ENCODE data around the gene EEF2K. TPM values are rescaled to one million over a fixed set of nuclear protein-coding genes. Genes with fewer than 3 reads are reported as not detected.

EEF2K gene
- total and polyA plus RNA-seq, 2 of the 13 experiments (the other 11 are each of a cell fraction or from before 2014, with no cell fraction given): 22.0 to 23.8 TPM

DNA sequence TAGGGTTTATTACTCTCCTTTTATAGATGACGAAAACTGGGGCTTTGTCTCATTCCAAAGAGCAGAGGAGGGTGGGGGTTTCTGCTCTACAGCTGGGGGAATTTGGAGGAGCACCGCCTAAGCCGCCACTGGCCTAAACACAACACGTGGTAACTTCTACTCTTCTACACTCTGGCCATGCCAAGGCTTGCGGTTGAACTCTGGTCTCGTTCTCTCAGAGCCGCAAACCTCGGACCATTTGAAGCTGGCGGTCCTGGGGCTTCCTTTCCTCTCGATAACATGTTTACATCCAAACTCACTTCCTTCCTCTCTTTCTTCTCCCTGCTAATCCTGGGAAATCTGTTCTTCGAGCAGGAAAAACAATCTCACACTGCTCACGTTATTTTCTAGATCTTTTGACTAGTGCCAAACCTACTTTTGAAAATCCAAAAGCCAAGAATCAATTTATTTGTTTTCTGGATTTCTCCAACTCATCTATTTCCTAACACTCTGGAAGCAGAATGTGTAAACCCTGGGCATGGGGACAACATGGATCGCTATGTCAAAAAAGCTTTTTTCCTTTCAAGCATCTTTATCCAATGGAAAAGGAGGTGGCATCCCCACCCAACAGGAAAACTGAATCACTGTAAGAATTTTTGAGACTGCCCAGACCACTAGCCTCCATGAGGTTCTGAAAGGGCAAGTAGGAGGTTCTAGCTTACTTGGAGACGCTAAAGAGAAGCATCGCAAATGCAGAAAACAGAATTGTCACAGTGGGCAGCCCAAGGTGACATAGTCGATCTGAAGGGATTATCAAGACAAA is 13.6 kb upstream of the EEF2K start (continued):
- TF ChIP-seq ZNF772 (CRISPR knock-in tag; IDR thresholded peaks at IDR 0.05) (peak; percentile 84; the same call in 1 of the 2 replicates), ZSCAN22 (CRISPR knock-in tag; IDR thresholded peaks at IDR 0.05) (no peak), DNMT1 (CRISPR knock-in tag; IDR thresholded peaks at IDR 0.05) (no peak), KDM6A (CRISPR knock-in tag; IDR thresholded peaks at IDR 0.05; ENCODE audit: low read depth) (peak; percentile 85), RAD21 (CRISPR knock-in tag; IDR thresholded peaks at IDR 0.05) (no peak), ZSCAN29 (CRISPR knock-in tag; conservative IDR thresholded peaks at IDR 0.05) (peak; percentile 77), HDAC2 (CRISPR knock-in tag; IDR thresholded peaks at IDR 0.05) (peak; percentile 95), KLF16 (CRISPR knock-in tag; IDR thresholded peaks at IDR 0.05) (peak in 1 of 2 experiments; percentile 96; a peak in 2 of 4 replicates), RELA (CRISPR knock-in tag; IDR thresholded peaks at IDR 0.05) (no peak), ZMYM2 (CRISPR knock-in tag; IDR thresholded peaks at IDR 0.05) (peak; percentile 45; the same call in 1 of the 2 replicates), HNRNPUL1 (IDR thresholded peaks at IDR 0.05; ENCODE audit: low read depth, low read length) (no peak)
- TF ChIP-seq, protein P1, sequence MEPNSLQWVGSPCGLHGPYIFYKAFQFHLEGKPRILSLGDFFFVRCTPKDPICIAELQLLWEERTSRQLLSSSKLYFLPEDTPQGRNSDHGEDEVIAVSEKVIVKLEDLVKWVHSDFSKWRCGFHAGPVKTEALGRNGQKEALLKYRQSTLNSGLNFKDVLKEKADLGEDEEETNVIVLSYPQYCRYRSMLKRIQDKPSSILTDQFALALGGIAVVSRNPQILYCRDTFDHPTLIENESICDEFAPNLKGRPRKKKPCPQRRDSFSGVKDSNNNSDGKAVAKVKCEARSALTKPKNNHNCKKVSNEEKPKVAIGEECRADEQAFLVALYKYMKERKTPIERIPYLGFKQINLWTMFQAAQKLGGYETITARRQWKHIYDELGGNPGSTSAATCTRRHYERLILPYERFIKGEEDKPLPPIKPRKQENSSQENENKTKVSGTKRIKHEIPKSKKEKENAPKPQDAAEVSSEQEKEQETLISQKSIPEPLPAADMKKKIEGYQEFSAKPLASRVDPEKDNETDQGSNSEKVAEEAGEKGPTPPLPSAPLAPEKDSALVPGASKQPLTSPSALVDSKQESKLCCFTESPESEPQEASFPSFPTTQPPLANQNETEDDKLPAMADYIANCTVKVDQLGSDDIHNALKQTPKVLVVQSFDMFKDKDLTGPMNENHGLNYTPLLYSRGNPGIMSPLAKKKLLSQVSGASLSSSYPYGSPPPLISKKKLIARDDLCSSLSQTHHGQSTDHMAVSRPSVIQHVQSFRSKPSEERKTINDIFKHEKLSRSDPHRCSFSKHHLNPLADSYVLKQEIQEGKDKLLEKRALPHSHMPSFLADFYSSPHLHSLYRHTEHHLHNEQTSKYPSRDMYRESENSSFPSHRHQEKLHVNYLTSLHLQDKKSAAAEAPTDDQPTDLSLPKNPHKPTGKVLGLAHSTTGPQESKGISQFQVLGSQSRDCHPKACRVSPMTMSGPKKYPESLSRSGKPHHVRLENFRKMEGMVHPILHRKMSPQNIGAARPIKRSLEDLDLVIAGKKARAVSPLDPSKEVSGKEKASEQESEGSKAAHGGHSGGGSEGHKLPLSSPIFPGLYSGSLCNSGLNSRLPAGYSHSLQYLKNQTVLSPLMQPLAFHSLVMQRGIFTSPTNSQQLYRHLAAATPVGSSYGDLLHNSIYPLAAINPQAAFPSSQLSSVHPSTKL (CRISPR knock-in tag; IDR thresholded peaks at IDR 0.05): peak; percentile 92
- TF ChIP-seq, protein P2, sequence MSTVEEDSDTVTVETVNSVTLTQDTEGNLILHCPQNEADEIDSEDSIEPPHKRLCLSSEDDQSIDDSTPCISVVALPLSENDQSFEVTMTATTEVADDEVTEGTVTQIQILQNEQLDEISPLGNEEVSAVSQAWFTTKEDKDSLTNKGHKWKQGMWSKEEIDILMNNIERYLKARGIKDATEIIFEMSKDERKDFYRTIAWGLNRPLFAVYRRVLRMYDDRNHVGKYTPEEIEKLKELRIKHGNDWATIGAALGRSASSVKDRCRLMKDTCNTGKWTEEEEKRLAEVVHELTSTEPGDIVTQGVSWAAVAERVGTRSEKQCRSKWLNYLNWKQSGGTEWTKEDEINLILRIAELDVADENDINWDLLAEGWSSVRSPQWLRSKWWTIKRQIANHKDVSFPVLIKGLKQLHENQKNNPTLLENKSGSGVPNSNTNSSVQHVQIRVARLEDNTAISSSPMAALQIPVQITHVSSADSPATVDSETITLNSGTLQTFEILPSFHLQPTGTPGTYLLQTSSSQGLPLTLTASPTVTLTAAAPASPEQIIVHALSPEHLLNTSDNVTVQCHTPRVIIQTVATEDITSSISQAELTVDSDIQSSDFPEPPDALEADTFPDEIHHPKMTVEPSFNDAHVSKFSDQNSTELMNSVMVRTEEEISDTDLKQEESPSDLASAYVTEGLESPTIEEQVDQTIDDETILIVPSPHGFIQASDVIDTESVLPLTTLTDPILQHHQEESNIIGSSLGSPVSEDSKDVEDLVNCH (CRISPR knock-in tag; IDR thresholded peaks at IDR 0.05): 0 out of 2 replicates have a peak, but pooled peaks have one; percentile 34
- TF ChIP-seq, protein P3, sequence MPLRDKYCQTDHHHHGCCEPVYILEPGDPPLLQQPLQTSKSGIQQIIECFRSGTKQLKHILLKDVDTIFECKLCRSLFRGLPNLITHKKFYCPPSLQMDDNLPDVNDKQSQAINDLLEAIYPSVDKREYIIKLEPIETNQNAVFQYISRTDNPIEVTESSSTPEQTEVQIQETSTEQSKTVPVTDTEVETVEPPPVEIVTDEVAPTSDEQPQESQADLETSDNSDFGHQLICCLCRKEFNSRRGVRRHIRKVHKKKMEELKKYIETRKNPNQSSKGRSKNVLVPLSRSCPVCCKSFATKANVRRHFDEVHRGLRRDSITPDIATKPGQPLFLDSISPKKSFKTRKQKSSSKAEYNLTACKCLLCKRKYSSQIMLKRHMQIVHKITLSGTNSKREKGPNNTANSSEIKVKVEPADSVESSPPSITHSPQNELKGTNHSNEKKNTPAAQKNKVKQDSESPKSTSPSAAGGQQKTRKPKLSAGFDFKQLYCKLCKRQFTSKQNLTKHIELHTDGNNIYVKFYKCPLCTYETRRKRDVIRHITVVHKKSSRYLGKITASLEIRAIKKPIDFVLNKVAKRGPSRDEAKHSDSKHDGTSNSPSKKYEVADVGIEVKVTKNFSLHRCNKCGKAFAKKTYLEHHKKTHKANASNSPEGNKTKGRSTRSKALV (CRISPR knock-in tag; IDR thresholded peaks at IDR 0.05): peak; percentile 76; the same call in 1 of the 2 replicates
- TF ChIP-seq, protein P4, sequence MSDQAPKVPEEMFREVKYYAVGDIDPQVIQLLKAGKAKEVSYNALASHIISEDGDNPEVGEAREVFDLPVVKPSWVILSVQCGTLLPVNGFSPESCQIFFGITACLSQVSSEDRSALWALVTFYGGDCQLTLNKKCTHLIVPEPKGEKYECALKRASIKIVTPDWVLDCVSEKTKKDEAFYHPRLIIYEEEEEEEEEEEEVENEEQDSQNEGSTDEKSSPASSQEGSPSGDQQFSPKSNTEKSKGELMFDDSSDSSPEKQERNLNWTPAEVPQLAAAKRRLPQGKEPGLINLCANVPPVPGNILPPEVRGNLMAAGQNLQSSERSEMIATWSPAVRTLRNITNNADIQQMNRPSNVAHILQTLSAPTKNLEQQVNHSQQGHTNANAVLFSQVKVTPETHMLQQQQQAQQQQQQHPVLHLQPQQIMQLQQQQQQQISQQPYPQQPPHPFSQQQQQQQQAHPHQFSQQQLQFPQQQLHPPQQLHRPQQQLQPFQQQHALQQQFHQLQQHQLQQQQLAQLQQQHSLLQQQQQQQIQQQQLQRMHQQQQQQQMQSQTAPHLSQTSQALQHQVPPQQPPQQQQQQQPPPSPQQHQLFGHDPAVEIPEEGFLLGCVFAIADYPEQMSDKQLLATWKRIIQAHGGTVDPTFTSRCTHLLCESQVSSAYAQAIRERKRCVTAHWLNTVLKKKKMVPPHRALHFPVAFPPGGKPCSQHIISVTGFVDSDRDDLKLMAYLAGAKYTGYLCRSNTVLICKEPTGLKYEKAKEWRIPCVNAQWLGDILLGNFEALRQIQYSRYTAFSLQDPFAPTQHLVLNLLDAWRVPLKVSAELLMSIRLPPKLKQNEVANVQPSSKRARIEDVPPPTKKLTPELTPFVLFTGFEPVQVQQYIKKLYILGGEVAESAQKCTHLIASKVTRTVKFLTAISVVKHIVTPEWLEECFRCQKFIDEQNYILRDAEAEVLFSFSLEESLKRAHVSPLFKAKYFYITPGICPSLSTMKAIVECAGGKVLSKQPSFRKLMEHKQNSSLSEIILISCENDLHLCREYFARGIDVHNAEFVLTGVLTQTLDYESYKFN (CRISPR knock-in tag; conservative IDR thresholded peaks at IDR 0.05): peak; percentile 97
- TF ChIP-seq, protein P5, sequence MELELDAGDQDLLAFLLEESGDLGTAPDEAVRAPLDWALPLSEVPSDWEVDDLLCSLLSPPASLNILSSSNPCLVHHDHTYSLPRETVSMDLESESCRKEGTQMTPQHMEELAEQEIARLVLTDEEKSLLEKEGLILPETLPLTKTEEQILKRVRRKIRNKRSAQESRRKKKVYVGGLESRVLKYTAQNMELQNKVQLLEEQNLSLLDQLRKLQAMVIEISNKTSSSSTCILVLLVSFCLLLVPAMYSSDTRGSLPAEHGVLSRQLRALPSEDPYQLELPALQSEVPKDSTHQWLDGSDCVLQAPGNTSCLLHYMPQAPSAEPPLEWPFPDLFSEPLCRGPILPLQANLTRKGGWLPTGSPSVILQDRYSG (CRISPR knock-in tag; IDR thresholded peaks at IDR 0.05): no peak

All from HepG2 (cell line).